Stimulated activated naive CD8-positive, alpha-beta T cell treated with anti-CD3 and anti-CD28 coated beads, Interleukin-15, Interleukin-2, amounts not matched to agents 100 ng/mL and 50 ng/mL, for 24 hours (primary cell): ENCODE measurements around the gene MSGN1.

Experiments used
- H3K27ac Mint-ChIP-seq: one replicate; pipeline ENCODE4 v1.8.0; 2021; ENCODE audit warnings: mild to moderate bottlenecking, mixed read lengths
- H3K27me3 Mint-ChIP-seq: one replicate; pipeline ENCODE4 v1.8.0; 2021; ENCODE audit warnings: mixed read lengths
- H3K36me3 Mint-ChIP-seq: one replicate; pipeline ENCODE4 v1.8.0; 2021; ENCODE audit warnings: low read depth, mixed read lengths
- H3K4me1 Mint-ChIP-seq: one replicate; pipeline ENCODE4 v1.8.0; 2021; ENCODE audit warnings: low read depth, mixed read lengths
- H3K4me3 Mint-ChIP-seq: one replicate; pipeline ENCODE4 v1.8.0; 2021; ENCODE audit warnings: mild to moderate bottlenecking, mixed read lengths
- H3K9me3 Mint-ChIP-seq: one replicate; pipeline ENCODE4 v1.8.0; 2021; ENCODE audit warnings: mixed read lengths

The MSGN1 gene

DNA sequence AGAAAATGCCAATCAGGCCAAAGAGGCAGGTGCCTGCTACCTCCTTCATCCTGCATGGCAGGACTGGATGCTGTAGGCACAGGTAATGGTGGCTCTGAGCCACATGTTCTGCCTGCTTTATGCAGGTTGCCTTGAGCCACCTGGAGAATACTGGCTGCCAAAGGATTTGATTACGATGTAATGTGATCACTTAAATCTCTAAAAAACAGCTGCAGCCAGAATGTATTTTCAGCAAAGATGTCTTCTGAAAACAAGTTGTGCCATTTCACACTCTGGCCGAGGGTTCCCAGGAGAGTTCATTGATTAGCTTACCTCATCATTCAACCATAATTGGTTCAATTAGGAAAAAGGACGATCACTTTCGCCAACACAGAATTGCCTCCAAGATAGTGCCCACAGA, 17.9 kb upstream of the MSGN1 start:
- Mint-ChIP-seq H3K27ac (no peak overlapping the region), H3K4me3 (no peak overlapping the region), H3K27me3 (peaks cover 12% of the 10 kb centered on the region), H3K9me3 (no peaks in the 10 kb centered on the region), H3K36me3 (no peaks in the 10 kb centered on the region), H3K4me1 (no peaks in the 10 kb centered on the region)

GRCh38 chr2:17799301-17800120, 16.7 kb upstream of the MSGN1 start:
- Mint-ChIP-seq H3K27me3 (peaks cover 12% of the 10 kb centered on the region), H3K9me3 (no peaks in the 10 kb centered on the region), H3K27ac (no peak overlapping the region), H3K36me3 (no peaks in the 10 kb centered on the region), H3K4me3 (no peak overlapping the region), H3K4me1 (no peaks in the 10 kb centered on the region)

DNA sequence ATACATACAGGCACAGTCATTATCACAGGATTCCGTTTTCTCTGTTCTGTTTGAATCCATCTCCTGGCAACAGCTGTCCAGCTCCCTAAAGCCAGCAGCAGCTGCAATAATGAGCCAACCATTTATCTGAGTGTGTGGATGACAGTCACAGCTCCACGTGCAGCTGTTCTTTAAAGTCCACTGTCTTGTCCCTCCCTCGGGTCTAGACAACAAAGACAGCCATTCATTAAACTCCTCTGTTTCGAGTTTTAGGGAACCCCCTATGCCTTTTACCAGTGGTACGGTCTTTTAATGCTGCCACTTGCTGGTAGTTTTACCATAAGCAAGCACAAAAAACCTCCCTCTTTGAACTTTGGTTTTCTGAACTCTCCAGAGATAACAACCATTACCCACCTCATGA, 16.0 kb upstream of the MSGN1 start:
- Mint-ChIP-seq H3K4me3 (no peak overlapping the region), H3K9me3 (no peaks in the 10 kb centered on the region), H3K27ac (no peak overlapping the region), H3K27me3 (peaks cover 11% of the 10 kb centered on the region), H3K36me3 (no peaks in the 10 kb centered on the region), H3K4me1 (peaks cover 4% of the 10 kb centered on the region)

- no peak overlapping the region for H3K4me3 Mint-ChIP-seq
Measured at GRCh38 chr2:17800693-17801458, 15.4 kb upstream of the MSGN1 start.

DNA sequence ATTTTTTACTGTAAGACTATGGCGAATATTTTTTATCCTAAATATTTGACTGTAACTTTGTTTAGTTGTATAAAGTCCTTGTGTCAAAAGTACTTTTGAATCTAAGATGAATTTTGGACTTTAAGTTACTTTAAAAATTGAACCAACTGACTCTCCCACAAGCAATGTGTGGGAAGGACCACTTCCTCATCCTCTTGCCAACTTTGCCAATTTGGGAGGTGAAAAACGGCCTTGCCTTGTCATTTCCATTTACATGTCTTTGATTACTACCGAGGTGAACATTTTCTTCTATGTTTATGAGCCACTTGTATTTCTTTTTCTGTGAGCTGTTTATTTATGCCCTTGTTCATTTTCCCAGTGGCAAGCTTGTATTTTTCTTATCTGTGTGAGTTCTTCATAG, 12.8 kb upstream of the MSGN1 start:
- no peaks in the 10 kb centered on the region for H3K9me3 Mint-ChIP-seq
- no peak overlapping the region for H3K27ac Mint-ChIP-seq
- no peaks in the 10 kb centered on the region for H3K36me3 Mint-ChIP-seq
- peaks cover 9% of the 10 kb centered on the region for H3K4me1 Mint-ChIP-seq
- H3K27me3 Mint-ChIP-seq: peaks cover 3% of the 10 kb centered on the region
- H3K4me3 Mint-ChIP-seq: no peak overlapping the region

More at GRCh38 chr2:17800693-17801458, 15.4 kb upstream of the MSGN1 start:
- Mint-ChIP-seq H3K4me1 (peaks cover 8% of the 10 kb centered on the region), H3K27ac (no peak overlapping the region), H3K27me3 (peaks cover 6% of the 10 kb centered on the region), H3K9me3 (no peaks in the 10 kb centered on the region), H3K36me3 (no peaks in the 10 kb centered on the region)

DNA sequence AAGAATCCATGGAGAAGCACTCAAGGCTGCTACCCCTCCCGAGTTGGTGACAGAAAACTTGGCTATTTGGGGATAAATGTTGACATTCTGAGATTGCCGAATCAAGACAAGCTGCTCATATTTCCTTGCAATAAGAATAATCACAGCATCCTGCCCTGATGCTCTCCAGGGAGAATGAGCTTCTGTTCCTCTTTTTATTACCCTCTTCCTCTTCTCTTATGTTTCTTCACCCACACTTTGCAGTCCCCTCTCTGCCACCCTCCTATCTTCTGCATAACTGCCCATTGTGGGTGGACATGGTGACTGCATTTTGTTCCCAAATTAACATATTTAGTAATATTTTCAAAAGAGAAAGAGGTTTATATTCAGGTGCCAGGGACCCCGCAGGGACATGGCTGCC, 11.9 kb upstream of the MSGN1 start:
- Mint-ChIP-seq H3K4me1 (peaks cover 9% of the 10 kb centered on the region), H3K27me3 (peaks cover 1% of the 10 kb centered on the region), H3K9me3 (no peaks in the 10 kb centered on the region), H3K4me3 (no peak overlapping the region), H3K36me3 (no peaks in the 10 kb centered on the region), H3K27ac (no peak overlapping the region)

GRCh38 chr2:17805166-17805565, 11.1 kb upstream of the MSGN1 start:
- H3K9me3 Mint-ChIP-seq: no peaks in the 10 kb centered on the region
- H3K27ac Mint-ChIP-seq: no peak overlapping the region
- H3K4me1 Mint-ChIP-seq: peaks cover 9% of the 10 kb centered on the region
- no peaks in the 10 kb centered on the region for H3K27me3 Mint-ChIP-seq
- no peaks in the 10 kb centered on the region for H3K36me3 Mint-ChIP-seq
- H3K4me3 Mint-ChIP-seq: no peak overlapping the region

GRCh38 chr2:17805717-17806363, 10.4 kb upstream of the MSGN1 start:
- Mint-ChIP-seq H3K27ac (no peak overlapping the region), H3K27me3 (no peaks in the 10 kb centered on the region), H3K4me3 (no peak overlapping the region), H3K9me3 (no peaks in the 10 kb centered on the region), H3K36me3 (no peaks in the 10 kb centered on the region), H3K4me1 (peaks cover 9% of the 10 kb centered on the region)

- peak overlapping the region; percentile 34 for H3K27ac Mint-ChIP-seq
- no peaks in the 10 kb centered on the region for H3K36me3 Mint-ChIP-seq
- peaks cover 12% of the 10 kb centered on the region for H3K27me3 Mint-ChIP-seq
- H3K4me1 Mint-ChIP-seq: peaks cover 19% of the 10 kb centered on the region
- H3K9me3 Mint-ChIP-seq: no peaks in the 10 kb centered on the region
- H3K4me3 Mint-ChIP-seq: peak overlapping the region; percentile 40
Measured at GRCh38 chr2:17813010-17813741, 3.1 kb upstream of the MSGN1 start.

DNA sequence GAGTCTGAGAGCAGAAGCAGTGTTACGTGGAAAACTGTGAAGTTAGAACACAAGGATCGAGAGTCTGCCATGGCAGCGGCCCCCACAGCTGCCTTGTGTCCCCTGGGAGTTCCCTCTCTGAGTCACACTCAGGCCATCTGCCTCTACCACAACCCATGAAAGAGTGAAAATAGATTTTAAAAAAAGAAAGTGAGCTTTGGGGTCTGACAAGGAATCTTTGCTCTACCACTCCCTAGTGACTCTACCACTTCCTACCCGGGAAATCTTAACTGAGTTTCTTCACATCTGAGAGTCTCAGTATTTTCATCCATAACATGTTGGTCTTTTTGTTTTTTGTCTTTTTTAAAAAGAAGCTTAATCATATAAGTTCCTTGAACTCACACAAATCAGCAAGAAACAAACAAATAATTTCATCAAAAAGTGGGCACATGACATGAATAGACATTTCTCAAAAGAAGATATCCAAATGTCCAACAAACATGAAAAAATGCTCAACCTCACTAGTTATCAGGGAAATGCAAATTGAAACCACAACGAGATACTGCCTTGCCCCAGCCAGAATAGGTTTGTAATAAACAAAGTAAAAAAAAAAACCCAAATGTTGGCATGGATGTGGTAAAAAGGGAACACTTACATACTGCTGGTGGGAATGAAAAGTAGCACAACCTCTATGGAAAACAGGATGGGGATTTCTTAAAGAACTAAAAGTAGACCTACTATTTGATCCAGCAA, 2.4 kb upstream of the MSGN1 start:
- Mint-ChIP-seq H3K4me1 (peaks cover 19% of the 10 kb centered on the region), H3K36me3 (no peaks in the 10 kb centered on the region), H3K4me3 (peak overlapping the region; percentile 40), H3K27me3 (peaks cover 12% of the 10 kb centered on the region), H3K9me3 (no peaks in the 10 kb centered on the region), H3K27ac (peak overlapping the region; percentile 38)

- H3K4me1 Mint-ChIP-seq: peaks cover 19% of the 10 kb centered on the region
- H3K27ac Mint-ChIP-seq: peak overlapping the region; percentile 38
- no peaks in the 10 kb centered on the region for H3K9me3 Mint-ChIP-seq
- H3K4me3 Mint-ChIP-seq: no peak overlapping the region
- no peaks in the 10 kb centered on the region for H3K36me3 Mint-ChIP-seq
- H3K27me3 Mint-ChIP-seq: peaks cover 12% of the 10 kb centered on the region
Measured at GRCh38 chr2:17814601-17815000, 1.7 kb upstream of the MSGN1 start.

DNA sequence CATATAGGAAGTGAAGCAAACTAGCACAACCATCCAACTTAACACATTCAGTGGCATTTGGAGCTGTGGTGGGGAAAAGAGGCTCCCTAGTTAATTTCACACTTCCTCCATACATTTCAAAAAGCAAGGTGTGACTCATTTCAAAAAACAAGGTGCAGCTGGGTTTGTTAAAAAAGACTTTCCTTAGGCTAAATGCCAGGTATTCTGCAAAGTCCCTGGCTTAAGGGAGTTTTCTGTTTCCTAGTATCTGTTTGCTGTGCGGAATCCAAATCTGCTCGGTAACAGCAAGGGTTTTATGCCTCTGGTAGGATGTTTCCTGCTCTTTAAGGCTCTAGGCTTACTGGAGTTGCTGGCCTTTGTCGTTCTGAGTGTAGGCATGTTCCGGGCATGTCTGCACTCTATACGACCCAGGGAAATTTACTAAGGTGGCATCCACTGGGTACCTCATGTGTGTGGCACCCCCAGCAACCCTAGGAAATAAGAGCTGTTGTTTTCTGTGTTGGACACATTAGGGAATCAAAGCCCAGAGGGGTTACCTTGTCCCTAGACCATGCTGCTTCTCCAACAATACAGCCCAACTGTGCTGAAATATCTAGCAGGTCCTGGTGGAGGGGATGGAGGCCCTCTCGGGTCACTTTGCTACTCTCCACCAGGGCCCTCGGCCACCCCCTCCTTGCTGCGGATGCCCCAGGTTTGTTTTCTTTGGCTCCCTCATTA, 634 bp upstream of the MSGN1 start:
- Mint-ChIP-seq H3K27ac (no peak overlapping the region), H3K36me3 (no peaks in the 10 kb centered on the region), H3K9me3 (no peaks in the 10 kb centered on the region), H3K27me3 (peaks cover 12% of the 10 kb centered on the region), H3K4me3 (no peak overlapping the region), H3K4me1 (peaks cover 19% of the 10 kb centered on the region)

DNA sequence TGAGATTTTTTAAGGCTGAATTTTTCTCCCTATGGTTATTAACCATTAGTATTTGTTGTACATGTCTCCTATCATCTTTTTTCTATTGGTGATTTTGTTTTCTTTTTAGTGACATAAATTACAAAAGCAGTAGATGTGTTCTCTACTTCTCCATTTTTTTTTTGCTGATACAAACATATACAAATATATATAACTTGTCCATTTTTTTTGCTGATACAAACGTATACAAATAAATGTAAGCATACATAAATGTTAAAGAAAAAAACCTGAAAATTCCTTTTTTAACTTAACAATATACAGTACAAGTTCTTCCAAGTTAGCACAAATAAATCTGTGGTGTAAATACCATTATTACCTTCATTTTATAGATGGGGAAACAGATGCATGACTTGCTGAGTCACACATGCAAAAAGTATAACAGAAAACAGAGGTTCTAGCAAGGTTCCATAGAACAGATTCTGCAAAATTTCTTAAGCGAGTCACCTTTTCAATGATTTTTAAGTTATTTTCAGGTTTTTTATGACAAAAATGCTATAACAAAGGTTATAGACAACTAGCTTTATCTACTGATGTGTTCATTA, 2.1 kb downstream of the MSGN1 start:
- Mint-ChIP-seq H3K27ac (no peak overlapping the region), H3K4me3 (no peak overlapping the region), H3K27me3 (peaks cover 11% of the 10 kb centered on the region), H3K9me3 (no peaks in the 10 kb centered on the region), H3K36me3 (no peaks in the 10 kb centered on the region), H3K4me1 (peaks cover 25% of the 10 kb centered on the region)
